ENCODE measurements around the gene CDH20. TPM values are rescaled to one million over a fixed set of nuclear protein-coding genes. Genes with fewer than 3 reads are reported as not detected.
"Not testable (repeated sequence)": the region's sequence is repeated elsewhere in the genome, so short reads cannot be mapped to it uniquely, and the experiment has no call there.

Gene CDH20
- total RNA-seq, 3 donors from 2014 or later = not detected

DNA sequence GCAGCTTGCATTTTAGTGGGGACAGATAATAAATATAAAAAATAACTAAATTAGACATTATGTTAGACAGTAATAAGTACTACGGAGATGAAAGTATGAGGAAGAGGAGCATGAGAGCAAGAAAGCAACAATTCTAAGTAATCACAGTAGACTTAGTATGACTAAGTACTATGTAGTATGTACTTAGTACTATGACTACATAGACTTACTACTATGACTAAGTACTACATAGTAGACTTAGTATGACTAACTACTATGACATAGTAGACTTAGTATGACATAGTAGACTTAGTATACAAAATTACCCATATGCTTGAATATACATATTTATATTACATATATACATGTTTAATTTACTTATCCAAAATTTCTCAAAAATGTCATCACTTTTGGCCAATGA is 29.3 kb downstream of the CDH20 start:
- Histone ChIP-seq H3K9me3 (no peaks in the 10 kb centered on the region), H3K4me1 (ENCODE audit: low read depth) (no peaks in the 10 kb centered on the region), H3K36me3 (ENCODE audit: low read depth) (no peaks in the 10 kb centered on the region), H3K4me3 (no peak overlapping the region)
- TF ChIP-seq CTCF (IDR thresholded peaks at IDR 0.05) = no peak
- ATAC-seq (no peak), DNase-seq (no peak)
- intact Hi-C loops (cut with DNase I, micrococcal nuclease) = no loop called here

DNA sequence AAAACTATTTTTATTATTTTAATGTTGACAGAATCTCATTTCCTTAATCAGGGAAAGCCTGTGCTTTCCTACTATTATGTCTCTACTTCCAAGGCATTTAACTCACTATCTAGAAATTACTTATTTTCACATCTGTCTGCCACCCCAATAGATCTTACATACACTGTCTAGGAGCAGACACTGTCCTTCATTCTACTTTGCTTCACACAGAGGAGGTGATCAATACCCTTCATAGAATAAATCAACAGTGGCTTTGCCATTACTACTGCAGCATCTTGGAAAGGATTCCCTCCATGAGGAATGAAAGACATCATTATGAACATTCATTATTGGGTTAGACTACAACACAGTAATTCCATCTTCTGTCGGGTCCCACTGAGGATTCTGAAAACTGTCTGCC is 31.7 kb downstream of the CDH20 start:
- no peak for DNase-seq
- intact Hi-C loops (cut with DNase I, micrococcal nuclease) = no loop called here
- no peaks in the 10 kb centered on the region for H3K9me3 ChIP-seq
- H3K4me3 ChIP-seq = no peak overlapping the region
- no peak for ATAC-seq
- no peaks in the 10 kb centered on the region for H3K36me3 ChIP-seq (ENCODE audit: low read depth)
- TF ChIP-seq CTCF (IDR thresholded peaks at IDR 0.05) = no peak
- H3K4me1 ChIP-seq (ENCODE audit: low read depth) = no peaks in the 10 kb centered on the region

DNA sequence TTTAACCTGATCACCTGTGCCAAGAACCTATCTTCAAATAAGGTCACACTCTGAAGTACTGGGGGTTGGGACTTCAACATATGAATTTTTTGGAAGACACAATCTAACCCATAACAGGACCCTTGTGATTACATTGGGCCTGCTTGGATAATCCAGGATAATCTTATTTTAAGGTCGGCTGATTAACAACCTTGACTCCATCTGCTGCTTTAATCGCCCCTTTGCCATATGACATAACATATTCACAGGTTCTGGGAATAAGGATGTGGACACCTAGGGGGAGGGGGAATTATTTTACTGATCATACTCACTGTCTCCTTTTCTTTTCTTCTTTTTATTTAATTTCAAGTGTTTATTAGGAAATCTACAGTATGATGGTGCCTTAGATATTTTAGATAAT is 34.8 kb downstream of the CDH20 start:
- ATAC-seq = no peak
- Histone ChIP-seq H3K36me3 (ENCODE audit: low read depth) (no peaks in the 10 kb centered on the region), H3K4me3 (no peak overlapping the region), H3K9me3 (no peaks in the 10 kb centered on the region), H3K4me1 (ENCODE audit: low read depth) (no peaks in the 10 kb centered on the region)
- no peak for DNase-seq
- no peak for TF ChIP-seq CTCF (IDR thresholded peaks at IDR 0.05)
- intact Hi-C loops (cut with DNase I, micrococcal nuclease) = no loop called here

- intact Hi-C loops (cut with DNase I, micrococcal nuclease); H3K9me3 ChIP-seq; DNase-seq; H3K36me3 ChIP-seq (ENCODE audit: low read depth); H3K4me3 ChIP-seq; H3K4me1 ChIP-seq (ENCODE audit: low read depth); ATAC-seq: not testable (repeated sequence)
Observed at GRCh38 chr18:61369671-61370070, 36.4 kb downstream of the CDH20 start.

- DNase-seq (no peak), ATAC-seq (no peak)
- Histone ChIP-seq H3K9me3 (no peaks in the 10 kb centered on the region), H3K4me3 (no peak overlapping the region), H3K36me3 (ENCODE audit: low read depth) (no peaks in the 10 kb centered on the region), H3K4me1 (ENCODE audit: low read depth) (no peaks in the 10 kb centered on the region)
- intact Hi-C loops (cut with DNase I, micrococcal nuclease) = no loop called here
- TF ChIP-seq CTCF (IDR thresholded peaks at IDR 0.05) = no peak
Observed at GRCh38 chr18:61371111-61371510, 37.9 kb downstream of the CDH20 start.

GRCh38 chr18:61379827-61380226 is 46.6 kb downstream of the CDH20 start:
- no peak overlapping the region for H3K4me3 ChIP-seq
- DNase-seq (no peak), ATAC-seq (no peak)
- intact Hi-C loops (cut with DNase I, micrococcal nuclease) = no loop called here
- no peak for TF ChIP-seq CTCF (IDR thresholded peaks at IDR 0.05)
- no peaks in the 10 kb centered on the region for H3K36me3 ChIP-seq (ENCODE audit: low read depth)
- no peaks in the 10 kb centered on the region for H3K9me3 ChIP-seq
- no peaks in the 10 kb centered on the region for H3K4me1 ChIP-seq (ENCODE audit: low read depth)
